GM23338 (cell line): Measurements from ENCODE around the gene RAB19. TPM values are rescaled to one million over a fixed set of nuclear protein-coding genes. Genes with fewer than 3 reads are reported as not detected.

Experiments
- ATAC-seq: fragments of 200-7000 bp; cut with Tn5 transposase; 3 replicates; pipeline ENCODE4 v1.9.1; 2020
- DNase-seq: peaks from one replicate; pipeline ENCODE4 v3.0.0-alpha.2; 2015; ENCODE audit warnings: low spot score
- H2AFZ ChIP-seq: fragments of 200-600 bp; sonication (generic); 2 replicates; pipeline ENCODE4 v1.8.0; 2016; ENCODE audit warnings: antibody characterized with exemption, mild to moderate bottlenecking, moderate library complexity
- H3F3A ChIP-seq: fragments of 200-600 bp; sonication (generic); replicated peaks from 2 replicates; pipeline ENCODE4 v1.8.0; 2017; ENCODE audit warnings: antibody characterized with exemption, mixed run types, low read depth
- H3K27ac ChIP-seq: fragments of 200-600 bp; sonication (generic); 2 replicates; pipeline ENCODE4 v1.6.1; 2016; ENCODE audit warnings: low read depth
- H3K27me3 ChIP-seq: fragments of 200-600 bp; sonication (generic); 2 replicates; pipeline ENCODE4 v1.8.0; 2016; ENCODE audit warnings: mild to moderate bottlenecking, mixed run types, moderate library complexity; ENCODE audit not compliant: insufficient read depth
- H3K36me3 ChIP-seq: fragments of 200-600 bp; sonication (generic); 2 replicates; pipeline ENCODE4 v1.8.0; 2016; ENCODE audit warnings: mild to moderate bottlenecking; ENCODE audit not compliant: insufficient read depth
- H3K4me1 ChIP-seq: fragments of 200-600 bp; sonication (generic); 2 replicates; pipeline ENCODE4 v1.8.0; 2016; ENCODE audit warnings: mild to moderate bottlenecking, moderate library complexity; ENCODE audit not compliant: insufficient read depth
- H3K4me2 ChIP-seq: fragments of 200-600 bp; sonication (generic); 2 replicates; pipeline ENCODE4 v1.7.1; 2017; ENCODE audit warnings: mixed run types
- H3K4me3 ChIP-seq: fragments of 200-600 bp; sonication (generic); 2 replicates; pipeline ENCODE4 v1.6.1; 2016; ENCODE audit warnings: mixed run types
- H3K79me2 ChIP-seq: fragments of 200-600 bp; sonication (generic); replicated peaks from 2 replicates; pipeline ENCODE4 v1.8.0; 2017; ENCODE audit warnings: mild to moderate bottlenecking; ENCODE audit not compliant: insufficient read depth
- H3K9me2 ChIP-seq: fragments of 200-600 bp; sonication (generic); 2 replicates; pipeline ENCODE4 v1.8.0; 2017; ENCODE audit not compliant: insufficient read depth
- H4K20me1 ChIP-seq: fragments of 200-600 bp; sonication (generic); replicated peaks from 2 replicates; pipeline ENCODE4 v1.8.0; 2017; ENCODE audit warnings: mild to moderate bottlenecking; ENCODE audit not compliant: insufficient read depth
- H3K27ac Mint-ChIP-seq: 2 replicates; pipeline ENCODE4 v1.8.0; 2020; ENCODE audit warnings: inconsistent platforms, mild to moderate bottlenecking, moderate library complexity, mixed read lengths
- H3K27me3 Mint-ChIP-seq: 3 replicates; pipeline ENCODE4 v1.8.0; 2022; ENCODE audit warnings: low read depth, mild to moderate bottlenecking, moderate library complexity, mixed read lengths, inconsistent platforms; ENCODE audit not compliant: insufficient read depth, poor library complexity
- H3K36me3 Mint-ChIP-seq: 3 replicates; pipeline ENCODE4 v1.8.0; 2021; ENCODE audit warnings: low read depth, mild to moderate bottlenecking, inconsistent platforms, moderate library complexity, mixed read lengths
- H3K4me1 Mint-ChIP-seq: 3 replicates; pipeline ENCODE4 v1.8.0; 2020; ENCODE audit warnings: mild to moderate bottlenecking, inconsistent platforms, mixed read lengths
- H3K4me3 Mint-ChIP-seq: 3 replicates; pipeline ENCODE4 v1.8.0; 2021; ENCODE audit warnings: moderate library complexity, mild to moderate bottlenecking, inconsistent platforms, mixed read lengths
- H3K9me3 Mint-ChIP-seq: 3 replicates; pipeline ENCODE4 v1.8.0; 2020; ENCODE audit warnings: moderate library complexity, mild to moderate bottlenecking, inconsistent platforms, mixed read lengths
- NANOG ChIP-seq: IDR thresholded peaks from 2 replicates; pipeline ENCODE4 v1.6.1; 2016; ENCODE audit warnings: antibody characterized with exemption, borderline replicate concordance
- STAT1 ChIP-seq: IDR thresholded peaks from one replicate; pipeline ENCODE4 v1.6.1; 2016; ENCODE audit warnings: antibody characterized with exemption; ENCODE audit not compliant: unreplicated experiment
- polyA plus RNA-seq: library from polyadenylated mRNA; unstranded; fragments of >200 nt; fragmentation: Nextera tagmentation; extraction: Ambion mirVana; gene quantifications from 2 replicates; pipeline ENCODE4 v1.2.1, GENCODE V29; 2016
- small RNA-seq: library from RNA; depleted of rRNA; stranded (forward); fragments of <200 nt; gene quantifications from one replicate; pipeline ENCODE3, GENCODE V24; 2014; ENCODE audit warnings: low replicate concordance
- total RNA-seq: library from RNA; depleted of rRNA; stranded (reverse); fragments of >200 nt; shearing (Covaris generic); gene quantifications from 2 replicates; pipeline ENCODE4 v1.2.3, GENCODE V29; 2014; rRNA removed
- TF ChIP-seq, protein P1 (sequence below): fragments of 250-450 bp; sonication (Bioruptor Pico); IDR thresholded peaks from 2 replicates; pipeline ENCODE4 v1.5.0; 2020; ENCODE audit warnings: mild to moderate bottlenecking, moderate library complexity

RAB19 gene
- total and polyA plus RNA-seq, 2 experiments from 2014 or later, result 2.5 to 5.2 TPM

DNA sequence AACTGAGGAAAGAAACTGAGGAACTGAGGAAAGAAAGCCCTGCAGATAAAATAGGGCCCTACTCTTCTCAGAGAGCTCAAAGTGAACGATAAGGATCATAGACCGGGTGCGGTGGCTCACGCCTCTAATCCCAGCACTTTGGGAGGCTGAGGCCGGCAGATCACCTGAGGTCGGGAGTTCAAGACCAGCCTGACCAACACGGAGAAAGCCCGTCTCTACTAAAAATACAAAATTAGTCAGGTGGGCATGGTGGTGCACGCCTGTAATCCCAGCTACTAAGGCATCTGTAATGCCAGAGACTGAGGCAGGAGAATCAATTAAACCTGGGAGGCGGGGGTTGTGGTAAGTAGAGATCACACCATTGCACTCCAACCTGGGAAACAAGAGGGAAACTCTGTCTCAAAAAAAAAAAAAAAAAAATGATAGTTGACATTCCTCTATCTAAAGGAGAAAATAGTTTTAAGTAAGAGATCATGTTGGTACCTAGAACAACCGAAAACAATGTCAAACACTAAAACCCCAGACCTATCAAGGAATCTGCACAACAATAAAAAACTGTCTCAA is 72.9 kb downstream of the RAB19 start:
- Mint-ChIP-seq H3K4me1 (peaks cover 28% of the 10 kb centered on the region), H3K27ac (peak overlapping the region; percentile 85; the same call in 1 of the 2 replicates), H3K9me3 (no peaks in the 10 kb centered on the region; the same call in 2 of the 3 replicates), H3K4me3 (peak overlapping the region; percentile 100), H3K27me3 (peaks cover 11% of the 10 kb centered on the region), H3K36me3 (peaks cover 7% of the 10 kb centered on the region; the same call in 1 of the 3 replicates)
- Histone ChIP-seq H4K20me1 (peaks cover 18% of the 10 kb centered on the region), H3K27ac (peak overlapping the region; percentile 98; the same call in 1 of the 2 replicates), H3K79me2 (peaks cover 70% of the 10 kb centered on the region), H3K4me2 (peak overlapping the region; percentile 85), H2AFZ (no peak overlapping the region), H3K4me1 (peaks cover 18% of the 10 kb centered on the region), H3F3A (peaks cover 7% of the 10 kb centered on the region), H3K27me3 (no peaks in the 10 kb centered on the region), H3K36me3 (no peaks in the 10 kb centered on the region), H3K9me2 (no peaks in the 10 kb centered on the region), H3K4me3 (peak overlapping the region; percentile 95)
- DNase-seq (no peak), ATAC-seq (no peak)
- TF ChIP-seq, protein P1, sequence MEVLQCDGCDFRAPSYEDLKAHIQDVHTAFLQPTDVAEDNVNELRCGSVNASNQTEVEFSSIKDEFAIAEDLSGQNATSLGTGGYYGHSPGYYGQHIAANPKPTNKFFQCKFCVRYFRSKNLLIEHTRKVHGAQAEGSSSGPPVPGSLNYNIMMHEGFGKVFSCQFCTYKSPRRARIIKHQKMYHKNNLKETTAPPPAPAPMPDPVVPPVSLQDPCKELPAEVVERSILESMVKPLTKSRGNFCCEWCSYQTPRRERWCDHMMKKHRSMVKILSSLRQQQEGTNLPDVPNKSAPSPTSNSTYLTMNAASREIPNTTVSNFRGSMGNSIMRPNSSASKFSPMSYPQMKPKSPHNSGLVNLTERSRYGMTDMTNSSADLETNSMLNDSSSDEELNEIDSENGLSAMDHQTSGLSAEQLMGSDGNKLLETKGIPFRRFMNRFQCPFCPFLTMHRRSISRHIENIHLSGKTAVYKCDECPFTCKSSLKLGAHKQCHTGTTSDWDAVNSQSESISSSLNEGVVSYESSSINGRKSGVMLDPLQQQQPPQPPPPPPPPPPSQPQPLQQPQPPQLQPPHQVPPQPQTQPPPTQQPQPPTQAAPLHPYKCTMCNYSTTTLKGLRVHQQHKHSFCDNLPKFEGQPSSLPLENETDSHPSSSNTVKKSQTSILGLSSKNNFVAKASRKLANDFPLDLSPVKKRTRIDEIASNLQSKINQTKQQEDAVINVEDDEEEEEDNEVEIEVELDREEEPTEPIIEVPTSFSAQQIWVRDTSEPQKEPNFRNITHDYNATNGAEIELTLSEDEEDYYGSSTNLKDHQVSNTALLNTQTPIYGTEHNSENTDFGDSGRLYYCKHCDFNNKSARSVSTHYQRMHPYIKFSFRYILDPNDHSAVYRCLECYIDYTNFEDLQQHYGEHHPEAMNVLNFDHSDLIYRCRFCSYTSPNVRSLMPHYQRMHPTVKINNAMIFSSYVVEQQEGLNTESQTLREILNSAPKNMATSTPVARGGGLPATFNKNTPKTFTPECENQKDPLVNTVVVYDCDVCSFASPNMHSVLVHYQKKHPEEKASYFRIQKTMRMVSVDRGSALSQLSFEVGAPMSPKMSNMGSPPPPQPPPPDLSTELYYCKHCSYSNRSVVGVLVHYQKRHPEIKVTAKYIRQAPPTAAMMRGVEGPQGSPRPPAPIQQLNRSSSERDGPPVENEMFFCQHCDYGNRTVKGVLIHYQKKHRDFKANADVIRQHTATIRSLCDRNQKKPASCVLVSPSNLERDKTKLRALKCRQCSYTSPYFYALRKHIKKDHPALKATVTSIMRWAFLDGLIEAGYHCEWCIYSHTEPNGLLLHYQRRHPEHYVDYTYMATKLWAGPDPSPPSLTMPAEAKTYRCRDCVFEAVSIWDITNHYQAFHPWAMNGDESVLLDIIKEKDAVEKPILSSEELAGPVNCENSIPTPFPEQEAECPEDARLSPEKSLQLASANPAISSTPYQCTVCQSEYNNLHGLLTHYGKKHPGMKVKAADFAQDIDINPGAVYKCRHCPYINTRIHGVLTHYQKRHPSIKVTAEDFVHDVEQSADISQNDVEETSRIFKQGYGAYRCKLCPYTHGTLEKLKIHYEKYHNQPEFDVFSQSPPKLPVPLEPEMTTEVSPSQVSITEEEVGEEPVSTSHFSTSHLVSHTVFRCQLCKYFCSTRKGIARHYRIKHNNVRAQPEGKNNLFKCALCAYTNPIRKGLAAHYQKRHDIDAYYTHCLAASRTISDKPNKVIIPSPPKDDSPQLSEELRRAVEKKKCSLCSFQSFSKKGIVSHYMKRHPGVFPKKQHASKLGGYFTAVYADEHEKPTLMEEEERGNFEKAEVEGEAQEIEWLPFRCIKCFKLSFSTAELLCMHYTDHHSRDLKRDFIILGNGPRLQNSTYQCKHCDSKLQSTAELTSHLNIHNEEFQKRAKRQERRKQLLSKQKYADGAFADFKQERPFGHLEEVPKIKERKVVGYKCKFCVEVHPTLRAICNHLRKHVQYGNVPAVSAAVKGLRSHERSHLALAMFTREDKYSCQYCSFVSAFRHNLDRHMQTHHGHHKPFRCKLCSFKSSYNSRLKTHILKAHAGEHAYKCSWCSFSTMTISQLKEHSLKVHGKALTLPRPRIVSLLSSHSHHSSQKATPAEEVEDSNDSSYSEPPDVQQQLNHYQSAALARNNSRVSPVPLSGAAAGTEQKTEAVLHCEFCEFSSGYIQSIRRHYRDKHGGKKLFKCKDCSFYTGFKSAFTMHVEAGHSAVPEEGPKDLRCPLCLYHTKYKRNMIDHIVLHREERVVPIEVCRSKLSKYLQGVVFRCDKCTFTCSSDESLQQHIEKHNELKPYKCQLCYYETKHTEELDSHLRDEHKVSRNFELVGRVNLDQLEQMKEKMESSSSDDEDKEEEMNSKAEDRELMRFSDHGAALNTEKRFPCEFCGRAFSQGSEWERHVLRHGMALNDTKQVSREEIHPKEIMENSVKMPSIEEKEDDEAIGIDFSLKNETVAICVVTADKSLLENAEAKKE, result no peak
- TF ChIP-seq NANOG (no peak), STAT1 (no peak)

Small RNAs within 50 kb of the gene (small RNA-seq; reads per million reads assigned to genes)
- gene RNA5SP247, result not detected
- 62.7 reads per million, percentile 99 among the genes with 10 or more reads in this experiment for gene RNA5SP248

Other genes with a start within 250 kb of the RAB19 start
- gene KDM7A, start 227.1 kb upstream of the RAB19 start, total RNA-seq, result 9.4 and 10.8 TPM in 2 replicates
- 2.0 and 2.3 TPM in 2 replicates for gene KDM7A, start 227.1 kb upstream of the RAB19 start, polyA plus RNA-seq
- 86.2 and 87.4 TPM in 2 replicates for gene SLC37A3, start 5.5 kb upstream of the RAB19 start, total RNA-seq
- 29.0 and 35.6 TPM in 2 replicates for gene SLC37A3, start 5.5 kb upstream of the RAB19 start, polyA plus RNA-seq
- 86.8 and 102 TPM in 2 replicates for gene MKRN1, start 75.4 kb downstream of the RAB19 start, total RNA-seq
- 63.5 and 65.0 TPM in 2 replicates for gene MKRN1, start 75.4 kb downstream of the RAB19 start, polyA plus RNA-seq
- 5.6 and 10.0 TPM in 2 replicates for gene DENND2A, start 236.8 kb downstream of the RAB19 start, total RNA-seq
- 1.7 and 2.4 TPM in 2 replicates for gene DENND2A, start 236.8 kb downstream of the RAB19 start, polyA plus RNA-seq